HEK293 (cell line): ENCODE results near the gene PWWP2B.

Experiments used
- CTCF ChIA-PET: fragments of 350-600 bp; formaldehyde crosslinking; extraction: SDS; loops from one replicate; lab custom pipeline; 2021; ENCODE audit warnings: antibody characterized with exemption; lab: Yijun Ruan, JAX
- POLR2A ChIA-PET: fragments of 300-600 bp; formaldehyde crosslinking; extraction: SDS; loops from one replicate; lab custom pipeline; 2020; ENCODE audit warnings: antibody characterized with exemption, inconsistent platforms; lab: Yijun Ruan, JAX
- H3K27ac ChIP-seq: fragments of 200-500 bp; sonication (Bioruptor generic); 2 replicates; pipeline ENCODE4 v1.5.1; 2014; ENCODE audit warnings: low read depth, low read length, control low read depth, inconsistent platforms; ENCODE audit errors: extremely low read depth
- H3K36me3 ChIP-seq, 2 experiments: fragments of 200-500 bp in 1 of 2; sonication (Bioruptor generic) in 1 of 2; 1 replicate in 1 of 2; 2 replicates in 1 of 2; pipeline ENCODE4 v1.5.1; 2014 to 2017; ENCODE audit warnings: inconsistent platforms in 2 of 2, low read length in 2 of 2; ENCODE audit not compliant: control insufficient read depth in 2 of 2, insufficient read depth in 1 of 2
- H3K4me1 ChIP-seq: fragments of 200-500 bp; sonication (Bioruptor generic); 2 replicates; pipeline ENCODE4 v1.5.1; 2014; ENCODE audit warnings: mild to moderate bottlenecking, low read length, inconsistent platforms; ENCODE audit not compliant: control insufficient read depth, insufficient read depth
- H3K4me3 ChIP-seq: 2 replicates; pipeline ENCODE4 v1.5.1; 2011; ENCODE audit warnings: low read depth, mild to moderate bottlenecking, control low read depth, low read length, moderate library complexity
- H3K9me3 ChIP-seq: fragments of 200-500 bp; sonication (Bioruptor generic); 2 replicates; pipeline ENCODE4 v1.5.1; 2014; ENCODE audit warnings: low read depth, low read length, inconsistent platforms; ENCODE audit not compliant: control insufficient read depth, insufficient read depth
- BCL11B ChIP-seq: fragments of 450-650 bp; formaldehyde crosslinking; IDR thresholded peaks from 2 replicates; pipeline ENCODE4 v1.5.1; 2016; ENCODE audit warnings: low read depth, missing biosample characterization, missing genetic modification characterization
- INSM2 ChIP-seq: fragments of 450-650 bp; formaldehyde crosslinking; IDR thresholded peaks from 2 replicates; pipeline ENCODE4 v1.5.1; 2016; ENCODE audit warnings: missing biosample characterization, missing genetic modification characterization
- KLF17 ChIP-seq: fragments of 450-650 bp; formaldehyde crosslinking; IDR thresholded peaks from 2 replicates; pipeline ENCODE4 v1.5.1; 2016; ENCODE audit warnings: missing biosample characterization, missing genetic modification characterization
- OVOL3 ChIP-seq: fragments of 450-650 bp; formaldehyde crosslinking; IDR thresholded peaks from 2 replicates; pipeline ENCODE4 v1.5.1; 2016; ENCODE audit warnings: missing biosample characterization, missing genetic modification characterization
- PRDM1 ChIP-seq: fragments of 450-650 bp; formaldehyde crosslinking; IDR thresholded peaks from 2 replicates; pipeline ENCODE4; 2016; ENCODE audit warnings: missing biosample characterization, missing genetic modification characterization
- SP7 ChIP-seq: fragments of 450-650 bp; formaldehyde crosslinking; IDR thresholded peaks from 2 replicates; pipeline ENCODE4 v1.5.1; 2016; ENCODE audit warnings: missing biosample characterization, missing genetic modification characterization
- WT1 ChIP-seq: fragments of 450-650 bp; formaldehyde crosslinking; IDR thresholded peaks from 2 replicates; pipeline ENCODE4 v1.5.1; 2016; ENCODE audit warnings: missing biosample characterization, missing genetic modification characterization
- ZBTB7A ChIP-seq: fragments of 450-650 bp; formaldehyde crosslinking; IDR thresholded peaks from 2 replicates; pipeline ENCODE4 v1.5.1; 2016; ENCODE audit warnings: low read depth, missing biosample characterization, missing genetic modification characterization
- ZNF169 ChIP-seq: fragments of 450-650 bp; formaldehyde crosslinking; IDR thresholded peaks from 2 replicates; pipeline ENCODE4 v1.5.1; 2016; ENCODE audit warnings: missing biosample characterization, missing genetic modification characterization
- ZNF2 ChIP-seq: fragments of 450-650 bp; formaldehyde crosslinking; IDR thresholded peaks from 2 replicates; pipeline ENCODE4 v1.5.1; 2016; ENCODE audit warnings: missing biosample characterization, missing genetic modification characterization
- ZNF214 ChIP-seq: fragments of 450-650 bp; formaldehyde crosslinking; IDR thresholded peaks from 2 replicates; pipeline ENCODE4 v1.5.1; 2017; ENCODE audit warnings: missing biosample characterization, mild to moderate bottlenecking, missing genetic modification characterization, borderline replicate concordance
- ZNF311 ChIP-seq: fragments of 450-650 bp; formaldehyde crosslinking; IDR thresholded peaks from 2 replicates; pipeline ENCODE4 v1.5.1; 2017; ENCODE audit warnings: missing biosample characterization, missing genetic modification characterization, borderline replicate concordance
- ZNF449 ChIP-seq: fragments of 450-650 bp; formaldehyde crosslinking; IDR thresholded peaks from 2 replicates; pipeline ENCODE4 v1.5.1; 2017; ENCODE audit warnings: missing biosample characterization, mild to moderate bottlenecking, missing genetic modification characterization, moderate library complexity
- ZNF704 ChIP-seq: fragments of 450-650 bp; formaldehyde crosslinking; IDR thresholded peaks from 2 replicates; pipeline ENCODE4 v1.5.1; 2016; ENCODE audit warnings: missing biosample characterization, missing genetic modification characterization
- ZNF76 ChIP-seq: fragments of 450-650 bp; formaldehyde crosslinking; IDR thresholded peaks from 2 replicates; pipeline ENCODE4; 2016; ENCODE audit warnings: low read depth, missing biosample characterization, missing genetic modification characterization, borderline replicate concordance
- ZNF777 ChIP-seq: fragments of 450-650 bp; formaldehyde crosslinking; IDR thresholded peaks from 2 replicates; pipeline ENCODE4 v1.5.1; 2017; ENCODE audit warnings: missing biosample characterization, missing genetic modification characterization, borderline replicate concordance

Gene PWWP2B

GRCh38 chr10:132415956-132416355 is 19.0 kb downstream of the PWWP2B start:
- ChIA-PET CTCF (no interaction called here), POLR2A (no interaction called here)
- TF ChIP-seq ZNF169 (tag by site-specific recombination): no peak
- no peak for TF ChIP-seq WT1 (tag by site-specific recombination)
- no peak for TF ChIP-seq BCL11B (tag by site-specific recombination)
- TF ChIP-seq INSM2: no peak
- no peak for TF ChIP-seq KLF17 (tag by site-specific recombination)
- no peak for TF ChIP-seq ZNF704 (tag by site-specific recombination)
- TF ChIP-seq PRDM1 (tag by site-specific recombination): no peak
- TF ChIP-seq ZNF449: no peak
- TF ChIP-seq ZNF2 (tag by site-specific recombination): no peak
- TF ChIP-seq OVOL3 (tag by site-specific recombination): no peak
- TF ChIP-seq ZBTB7A (tag by site-specific recombination): no peak
- no peak for TF ChIP-seq SP7 (tag by site-specific recombination)
- TF ChIP-seq ZNF76 (tag by site-specific recombination): no peak
- no peak for TF ChIP-seq ZNF777 (tag by site-specific recombination)
- no peak overlapping the region for H3K4me3 ChIP-seq
- H3K4me1 ChIP-seq: peaks cover 3% of the 10 kb centered on the region; the same call in 1 of the 2 replicates
- H3K36me3 ChIP-seq: peaks cover 0 to 6% of the 10 kb centered on the region in 2 experiments; a peak in 1 of 3 replicates
- H3K9me3 ChIP-seq: no peaks in the 10 kb centered on the region
- H3K27ac ChIP-seq: no peak overlapping the region

GRCh38 chr10:132416566-132417256 is 19.7 kb downstream of the PWWP2B start:
- no peak for TF ChIP-seq ZNF311 (tag by site-specific recombination)
- no peak for TF ChIP-seq ZNF214 (tag by site-specific recombination)
- Histone ChIP-seq H3K27ac (no peak overlapping the region), H3K36me3 (peaks cover 0 to 6% of the 10 kb centered on the region in 2 experiments; a peak in 1 of 3 replicates), H3K4me1 (no peaks in the 10 kb centered on the region; the same call in 1 of the 2 replicates), H3K4me3 (no peak overlapping the region), H3K9me3 (no peaks in the 10 kb centered on the region)
- ChIA-PET CTCF (no interaction called here), POLR2A (no interaction called here)
